ENCODE data around the gene WSCD2.

DNA sequence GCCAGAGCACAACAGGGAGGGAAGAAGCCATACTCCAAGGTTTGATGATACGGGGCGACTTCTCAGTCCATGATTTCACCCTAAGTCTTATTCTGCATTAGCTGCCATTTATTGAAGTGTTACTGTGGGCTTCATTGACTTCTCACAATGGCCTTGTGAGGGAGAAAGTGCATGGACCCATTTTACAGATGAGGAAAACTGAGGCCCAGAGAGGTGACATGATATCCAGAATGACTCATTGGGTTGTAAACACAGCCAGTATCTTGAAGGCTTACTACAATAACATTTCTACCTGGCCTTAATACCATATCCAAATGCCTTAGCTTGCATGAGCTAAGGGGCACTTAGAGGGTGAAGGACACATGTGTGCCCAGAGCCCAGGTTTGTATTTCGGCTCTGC is 109.4 kb downstream of the WSCD2 start:
- TF ChIP-seq, protein P1, sequence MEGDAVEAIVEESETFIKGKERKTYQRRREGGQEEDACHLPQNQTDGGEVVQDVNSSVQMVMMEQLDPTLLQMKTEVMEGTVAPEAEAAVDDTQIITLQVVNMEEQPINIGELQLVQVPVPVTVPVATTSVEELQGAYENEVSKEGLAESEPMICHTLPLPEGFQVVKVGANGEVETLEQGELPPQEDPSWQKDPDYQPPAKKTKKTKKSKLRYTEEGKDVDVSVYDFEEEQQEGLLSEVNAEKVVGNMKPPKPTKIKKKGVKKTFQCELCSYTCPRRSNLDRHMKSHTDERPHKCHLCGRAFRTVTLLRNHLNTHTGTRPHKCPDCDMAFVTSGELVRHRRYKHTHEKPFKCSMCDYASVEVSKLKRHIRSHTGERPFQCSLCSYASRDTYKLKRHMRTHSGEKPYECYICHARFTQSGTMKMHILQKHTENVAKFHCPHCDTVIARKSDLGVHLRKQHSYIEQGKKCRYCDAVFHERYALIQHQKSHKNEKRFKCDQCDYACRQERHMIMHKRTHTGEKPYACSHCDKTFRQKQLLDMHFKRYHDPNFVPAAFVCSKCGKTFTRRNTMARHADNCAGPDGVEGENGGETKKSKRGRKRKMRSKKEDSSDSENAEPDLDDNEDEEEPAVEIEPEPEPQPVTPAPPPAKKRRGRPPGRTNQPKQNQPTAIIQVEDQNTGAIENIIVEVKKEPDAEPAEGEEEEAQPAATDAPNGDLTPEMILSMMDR (IDR thresholded peaks at IDR 0.05), result no peak
- no peak for TF ChIP-seq POLR2A (IDR thresholded peaks at IDR 0.05)

All from prostate gland (tissue), 2 donors.